ENCODE results near the gene SERPINB11.
"Not testable (repeated sequence)": the region's sequence is repeated elsewhere in the genome, so short reads cannot be mapped to it uniquely, and the experiment has no call there.

The SERPINB11 gene

DNA sequence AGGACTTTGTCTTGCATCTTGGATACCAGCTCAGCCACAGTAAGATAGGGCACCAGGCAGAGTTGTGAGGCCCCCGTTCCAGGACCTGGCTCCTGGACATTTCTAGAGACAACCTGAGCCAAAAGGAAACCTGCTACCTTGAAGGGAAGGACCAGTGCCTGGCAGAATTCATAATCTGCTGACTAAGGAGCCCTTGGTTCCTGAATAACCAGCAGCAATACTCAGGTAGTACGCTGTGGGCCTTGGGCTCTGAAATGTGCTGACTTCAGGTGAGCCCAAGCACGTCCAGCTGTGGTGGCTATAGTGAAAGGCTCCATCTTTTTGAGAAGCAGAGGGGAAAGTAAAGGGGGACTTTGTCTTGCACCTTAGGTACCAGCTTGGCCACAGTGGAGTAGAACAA, 28.5 kb downstream of the SERPINB11 start:
- no peak for DNase-seq

DNA sequence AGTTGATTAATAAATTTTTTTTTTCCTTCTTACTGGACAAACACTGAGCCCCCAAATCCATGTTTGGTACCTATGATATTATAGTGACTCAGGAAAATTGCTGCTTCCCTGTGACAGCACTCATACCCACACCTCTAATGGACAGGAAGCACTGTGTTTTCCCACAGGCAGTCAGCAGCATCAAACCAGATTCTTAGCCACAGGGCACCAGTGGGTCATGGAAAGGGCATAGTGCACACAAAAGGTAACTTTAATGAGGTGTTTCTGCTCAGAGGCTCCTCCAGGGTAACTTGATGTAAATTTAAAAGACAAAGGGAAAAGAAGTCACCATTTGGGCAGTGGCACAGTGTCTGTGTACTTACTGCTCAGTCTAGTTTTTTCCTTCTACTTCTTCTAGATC, 34.1 kb downstream of the SERPINB11 start:
- no peak for DNase-seq

DNA sequence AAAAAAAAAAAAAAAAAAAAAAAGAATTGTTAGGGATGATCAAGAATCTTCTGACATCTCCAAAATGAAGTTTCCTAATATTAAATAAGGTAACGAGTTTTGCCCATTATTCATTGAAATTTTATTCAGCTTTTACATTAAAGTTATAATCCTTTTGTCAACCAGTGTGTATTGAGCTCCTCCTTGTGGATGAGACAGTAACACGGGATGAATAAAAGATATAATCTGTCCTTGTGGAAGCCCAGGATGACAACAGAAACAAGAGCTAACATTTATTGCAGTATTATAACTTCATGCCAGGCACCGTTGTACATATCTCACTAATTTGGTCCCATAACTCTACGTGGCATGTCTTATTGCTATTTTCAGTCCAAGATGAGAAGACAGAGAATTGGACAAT, 39.0 kb downstream of the SERPINB11 start:
- DNase-seq: no peak

DNA sequence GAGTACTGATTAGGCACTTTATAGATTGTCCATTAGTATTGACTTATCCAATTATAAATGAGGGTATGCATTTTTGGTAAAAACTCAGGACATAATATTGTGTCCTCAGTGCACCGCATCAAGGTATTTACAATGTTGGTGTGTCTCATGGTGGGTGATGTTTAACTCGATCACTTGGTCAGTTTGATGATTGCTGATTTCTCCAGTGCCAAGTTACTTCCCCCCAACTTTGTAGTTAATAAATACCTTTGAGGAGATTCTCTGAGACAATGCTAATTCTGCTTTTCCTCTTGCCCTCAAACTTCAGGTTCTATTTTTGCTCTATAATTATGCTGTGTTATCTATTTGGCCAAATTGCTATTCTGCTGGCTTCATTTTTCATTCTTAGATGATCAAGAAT, 44.2 kb downstream of the SERPINB11 start:
- DNase-seq: no peak

DNA sequence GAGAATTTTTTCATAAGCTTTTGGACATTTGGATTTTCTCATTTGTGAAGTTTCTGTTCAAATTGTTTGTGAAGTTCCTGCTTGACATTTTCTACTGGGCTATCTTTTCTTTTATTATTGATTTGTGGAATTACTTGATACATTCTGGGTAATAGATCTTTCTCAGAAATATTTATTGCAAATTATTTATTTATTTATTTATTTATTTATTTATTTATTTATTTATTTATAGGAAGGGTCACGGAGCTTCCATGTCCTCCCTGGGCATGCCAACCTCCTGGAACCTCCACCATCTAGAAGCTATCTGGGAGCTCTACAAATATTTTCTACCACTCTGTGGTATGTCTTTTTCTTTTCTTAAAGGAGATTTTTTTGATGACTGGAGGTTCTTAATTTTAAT, 46.7 kb downstream of the SERPINB11 start:
- no peak for DNase-seq

DNA sequence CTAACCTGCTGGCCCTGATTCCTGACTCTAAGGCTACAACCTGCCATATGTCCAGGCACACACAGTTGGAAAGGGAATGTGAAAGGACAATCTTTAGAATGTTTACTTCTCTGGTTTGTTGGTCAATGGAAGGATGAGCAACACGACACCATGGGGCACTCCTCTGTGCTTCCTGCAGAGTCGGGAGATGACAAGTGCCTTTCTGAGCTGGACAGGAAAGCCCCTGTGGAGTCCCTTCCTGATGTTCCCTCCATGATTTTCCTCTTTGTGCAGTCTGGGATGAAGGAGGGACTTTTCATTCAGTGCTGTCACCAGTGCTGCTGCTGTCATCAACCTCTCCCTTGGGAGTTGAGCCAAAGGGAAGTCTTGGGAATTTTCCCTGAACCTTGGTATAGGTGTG, 49.9 kb downstream of the SERPINB11 start:
- no peak for DNase-seq

DNA sequence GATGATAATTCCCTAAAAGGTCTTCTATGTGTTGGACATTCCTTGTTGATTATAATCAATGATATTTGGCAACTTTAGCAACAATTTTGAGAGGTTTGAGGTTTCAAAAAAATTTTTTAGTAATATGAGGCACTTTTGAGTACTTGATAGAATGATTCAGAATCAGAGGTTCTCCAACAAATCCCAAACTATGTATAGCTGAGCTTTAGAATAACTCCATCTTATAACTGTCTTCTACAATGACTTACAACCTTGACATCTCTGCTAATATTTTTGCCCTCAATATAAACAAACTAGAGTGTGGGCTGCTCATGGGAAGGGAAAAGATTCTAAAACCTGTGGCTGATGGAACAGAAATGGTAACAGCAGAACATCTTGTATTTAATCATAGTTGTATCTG, 50.9 kb downstream of the SERPINB11 start:
- DNase-seq: no peak

DNA sequence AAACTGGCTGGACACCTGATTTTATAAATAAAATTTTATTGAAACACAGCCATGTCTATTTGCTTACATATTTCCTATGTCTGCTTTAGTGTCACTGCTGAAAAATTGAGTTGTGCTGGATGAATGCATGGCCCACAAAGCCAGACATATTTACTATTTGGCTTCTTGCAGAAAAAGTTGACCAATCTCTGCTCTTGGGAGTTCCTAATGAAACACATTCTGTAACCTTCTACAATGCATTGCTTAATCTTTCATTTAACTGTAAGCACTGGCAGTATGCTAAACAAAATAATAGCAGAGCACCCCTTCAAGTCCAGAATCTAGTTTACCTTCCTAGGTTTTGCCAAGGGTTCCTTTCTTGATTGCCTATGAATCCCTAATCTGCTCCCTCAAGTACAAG, 54.8 kb downstream of the SERPINB11 start:
- no peak for DNase-seq

DNA sequence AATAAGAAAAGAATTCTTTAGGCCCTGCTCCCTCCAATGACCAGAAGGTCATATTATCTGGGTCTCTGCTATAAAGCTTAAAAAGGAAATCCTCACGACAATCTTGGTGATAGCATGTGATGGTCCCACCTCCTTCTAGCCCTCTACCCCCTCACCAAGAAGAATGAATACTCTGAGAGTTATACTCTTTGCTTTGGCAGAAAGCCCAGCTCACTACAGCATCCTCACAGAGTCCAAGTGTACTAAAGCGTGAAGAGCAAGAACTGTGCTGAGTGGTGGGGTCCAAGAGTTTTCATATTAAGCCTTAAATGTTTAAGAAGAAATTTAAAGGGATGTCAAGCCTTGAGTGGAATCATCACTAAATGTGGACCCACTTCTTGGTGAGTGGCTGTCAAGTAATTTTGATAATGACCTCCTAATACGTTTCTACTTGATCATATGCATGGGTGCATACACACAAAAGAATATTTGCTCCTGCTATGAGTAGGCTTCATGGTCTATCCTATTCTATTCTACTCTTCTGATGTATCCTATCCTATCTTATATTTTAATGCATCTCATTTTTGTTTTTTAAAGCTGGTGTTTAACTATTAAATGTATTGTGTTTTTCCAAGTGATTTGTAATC, 56.0 kb downstream of the SERPINB11 start:
- DNase-seq: no peak

DNA sequence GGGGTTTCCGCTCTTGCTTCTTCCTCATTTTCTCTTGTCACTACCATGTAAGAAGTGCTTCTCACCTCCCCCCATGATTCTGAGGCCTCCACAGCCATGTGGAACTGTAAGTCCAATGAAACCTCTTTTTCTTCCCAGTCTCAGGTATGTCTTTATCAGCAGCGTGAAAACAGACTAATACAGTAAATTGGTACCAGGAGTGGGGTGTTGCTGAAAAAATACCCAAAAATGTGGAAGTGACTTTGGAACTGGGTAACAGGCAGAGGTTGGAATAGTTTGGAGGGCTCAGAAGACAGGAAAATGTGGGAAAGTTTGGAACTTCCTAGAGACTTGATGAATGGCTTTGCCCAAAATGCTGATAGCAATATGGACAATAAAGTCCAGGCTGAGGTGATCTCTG, 57.0 kb downstream of the SERPINB11 start:
- DNase-seq: not testable (repeated sequence)

DNA sequence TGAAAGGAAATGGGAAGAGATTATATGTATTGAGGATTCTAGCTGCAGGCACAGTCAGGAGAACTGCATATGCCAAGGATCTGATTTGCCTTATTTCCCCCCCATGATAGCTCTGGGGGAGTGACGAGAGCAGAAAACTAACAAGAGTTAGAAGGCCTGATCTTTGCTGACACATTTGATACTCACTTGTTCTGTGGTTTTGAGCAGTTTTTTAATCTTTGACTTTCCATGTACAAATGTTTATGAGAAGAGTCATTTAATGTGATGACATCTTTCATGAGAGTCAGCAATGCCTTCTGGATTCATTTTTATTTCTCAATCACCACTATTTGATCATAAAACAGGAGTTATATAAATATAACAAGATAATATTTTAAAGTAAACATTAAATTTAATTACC, 59.8 kb downstream of the SERPINB11 start:
- no peak for DNase-seq

DNA sequence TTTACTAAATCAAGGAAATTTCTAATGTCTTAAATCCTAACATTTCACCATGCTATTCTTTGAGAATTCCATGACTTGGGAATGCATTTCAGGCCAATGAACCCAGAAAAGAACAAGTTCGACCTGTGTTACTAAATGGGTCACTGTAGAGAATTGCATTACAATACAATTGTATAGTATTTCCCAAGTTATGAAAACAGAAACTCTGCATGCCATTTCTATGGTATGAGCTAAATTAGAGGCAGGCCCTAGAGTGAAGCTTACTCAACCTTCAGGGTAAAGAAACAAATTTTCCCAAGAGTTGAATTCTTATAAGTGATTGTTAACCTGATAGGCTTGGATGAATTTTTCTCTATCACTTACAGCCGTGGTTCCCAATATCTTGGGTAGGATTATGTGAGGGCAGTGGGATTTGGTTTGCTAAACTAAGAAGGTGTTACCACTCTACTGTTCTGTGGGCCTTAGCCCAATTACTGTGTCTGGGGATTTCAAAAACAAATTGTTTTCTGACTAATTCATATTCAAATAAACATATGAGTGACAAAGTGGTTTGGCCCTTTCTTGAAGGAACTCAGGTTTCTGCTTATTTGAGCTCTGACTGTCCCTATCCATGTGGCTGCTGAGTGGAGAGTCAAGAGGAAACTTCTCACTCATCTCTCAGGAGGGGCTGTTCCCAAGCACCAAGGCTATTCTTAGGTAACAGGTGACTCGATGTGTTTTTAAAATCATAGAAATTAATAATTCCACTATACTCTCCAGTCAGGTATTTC, 61.3 kb downstream of the SERPINB11 start:
- DNase-seq: no peak

DNA sequence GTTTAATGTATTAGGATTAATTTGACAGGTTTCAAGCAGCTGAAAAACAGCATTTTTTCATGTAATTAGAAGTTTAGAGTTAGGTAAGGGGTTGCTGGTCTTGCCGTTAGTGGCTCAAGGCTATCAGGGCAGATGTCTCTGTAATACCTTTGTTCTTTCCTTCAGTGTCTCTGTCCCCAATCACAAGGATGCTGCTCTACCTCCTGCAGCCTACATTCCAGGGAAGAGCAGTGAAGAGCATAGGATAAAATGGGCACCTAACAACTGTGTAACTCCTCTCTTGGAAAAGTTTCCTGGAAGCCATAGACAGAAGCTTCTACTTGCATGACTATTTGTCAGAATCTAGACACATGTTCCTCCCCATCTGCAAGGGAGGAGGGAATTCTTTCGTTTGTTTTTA, 63.1 kb downstream of the SERPINB11 start:
- no peak for DNase-seq

Measured in NCI-H2081 (cell line).